ENCODE measurements around the gene CHST8. TPM values are rescaled to one million over a fixed set of nuclear protein-coding genes. Genes with fewer than 3 reads are reported as not detected.

The CHST8 gene
- total and polyA plus RNA-seq, 4 donors = 0.09 to 0.67 (median 0.24) TPM

DNA sequence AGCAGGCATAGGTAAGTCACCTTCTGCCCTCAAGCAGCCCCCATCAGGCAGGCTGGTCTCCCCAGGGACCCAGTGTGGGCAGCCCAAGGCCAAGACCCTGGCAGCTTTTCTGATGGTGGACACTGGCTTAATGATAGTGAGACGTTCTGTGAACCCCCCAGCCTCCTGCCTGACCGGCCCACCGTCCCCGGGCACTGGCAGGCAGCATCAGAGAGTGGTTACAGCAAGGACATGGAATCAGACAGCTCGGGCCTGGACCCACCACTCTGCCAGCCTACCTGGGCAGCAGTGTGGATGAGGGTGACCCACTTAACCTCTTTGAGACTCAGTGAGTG is 129.7 kb downstream of the CHST8 start:
- ATAC-seq (ENCODE audit: insufficient read depth, low FRiP score) (no peak), DNase-seq (no peak)
- no peak overlapping the region for H3K4me3 ChIP-seq
- 76 to 87% methylated on average over 5 of the region's 5 CpGs for WGBS, 2 donors
- H3K27me3 ChIP-seq (ENCODE audit: control insufficient read depth in 3 of 3, insufficient read depth in 3 of 3, low read length in 2 of 3) = peaks cover 0 to 7% (median 3%) of the 10 kb centered on the region in 3 donors
- no peaks in the 10 kb centered on the region for H3K36me3 ChIP-seq (ENCODE audit: control insufficient read depth in 4 of 4, insufficient read depth in 4 of 4, low read length in 4 of 4)
- H3K9ac ChIP-seq (ENCODE audit: insufficient read depth in 1 of 2, low read length in 2 of 2) = no peak overlapping the region
- H3K4me1 ChIP-seq (ENCODE audit: control insufficient read depth in 5 of 5, insufficient read depth in 5 of 5, low read length in 5 of 5) = no peaks in the 10 kb centered on the region
- H3K27ac ChIP-seq (ENCODE audit: low read depth in 1 of 2, low read length in 1 of 2) = no peak overlapping the region
- no peak for TF ChIP-seq CTCF (IDR thresholded peaks at IDR 0.05; ENCODE audit: control extremely low read depth, extremely low read depth)
- H3K9me3 ChIP-seq (ENCODE audit: control insufficient read depth in 4 of 4, insufficient read depth in 3 of 4, low read length in 3 of 4) = no peaks in the 10 kb centered on the region

GRCh38 chr19:33752018-33752800 is 130.5 kb downstream of the CHST8 start:
- Histone ChIP-seq H3K27me3 (ENCODE audit: control insufficient read depth in 3 of 3, insufficient read depth in 3 of 3, low read length in 2 of 3) (peaks cover 0 to 7% (median 3%) of the 10 kb centered on the region in 3 donors), H3K36me3 (ENCODE audit: control insufficient read depth in 4 of 4, insufficient read depth in 4 of 4, low read length in 4 of 4) (no peaks in the 10 kb centered on the region), H3K27ac (ENCODE audit: low read depth in 1 of 2, low read length in 1 of 2) (no peak overlapping the region), H3K9me3 (ENCODE audit: control insufficient read depth in 4 of 4, insufficient read depth in 3 of 4, low read length in 3 of 4) (no peaks in the 10 kb centered on the region), H3K4me1 (ENCODE audit: control insufficient read depth in 5 of 5, insufficient read depth in 5 of 5, low read length in 5 of 5) (no peaks in the 10 kb centered on the region), H3K9ac (ENCODE audit: insufficient read depth in 1 of 2, low read length in 2 of 2) (no peak overlapping the region), H3K4me3 (no peak overlapping the region)
- DNase-seq (peak in 1 of 3 donors; percentile 29), ATAC-seq (ENCODE audit: insufficient read depth, low FRiP score) (no peak)
- no peak for TF ChIP-seq CTCF (IDR thresholded peaks at IDR 0.05; ENCODE audit: control extremely low read depth, extremely low read depth)
- 67 to 73% methylated on average over 27 of the region's 27 CpGs for WGBS, 2 donors

DNA sequence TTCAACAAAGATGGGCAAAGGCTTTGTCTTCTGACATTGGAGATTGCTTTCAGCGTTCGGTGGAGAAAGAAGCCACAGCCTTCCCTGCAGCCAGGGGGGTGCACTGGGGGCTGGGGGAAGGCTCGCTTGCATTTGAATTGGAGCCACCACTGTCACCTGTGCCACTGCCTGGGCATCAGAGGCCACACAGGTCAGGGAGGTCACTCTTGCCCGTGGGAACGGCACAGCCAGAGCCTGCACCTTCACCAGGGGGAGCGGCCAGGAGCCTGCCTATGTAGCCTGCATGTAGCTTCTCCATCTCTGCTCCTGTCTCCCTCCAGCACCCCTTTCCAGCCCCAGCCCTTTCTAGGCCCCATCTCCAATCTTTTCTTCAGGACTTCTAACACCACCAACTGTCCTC is 131.2 kb downstream of the CHST8 start:
- H3K27ac ChIP-seq (ENCODE audit: low read depth in 1 of 2, low read length in 1 of 2) = no peak overlapping the region
- H3K4me3 ChIP-seq = no peak overlapping the region
- no peaks in the 10 kb centered on the region for H3K36me3 ChIP-seq (ENCODE audit: control insufficient read depth in 4 of 4, insufficient read depth in 4 of 4, low read length in 4 of 4)
- no peaks in the 10 kb centered on the region for H3K9me3 ChIP-seq (ENCODE audit: control insufficient read depth in 4 of 4, insufficient read depth in 3 of 4, low read length in 3 of 4)
- peaks cover 0 to 7% (median 3%) of the 10 kb centered on the region in 3 donors for H3K27me3 ChIP-seq (ENCODE audit: control insufficient read depth in 3 of 3, insufficient read depth in 3 of 3, low read length in 2 of 3)
- no peak for DNase-seq
- H3K4me1 ChIP-seq (ENCODE audit: control insufficient read depth in 5 of 5, insufficient read depth in 5 of 5, low read length in 5 of 5) = no peaks in the 10 kb centered on the region
- ATAC-seq (ENCODE audit: insufficient read depth, low FRiP score) = no peak
- no peak for TF ChIP-seq CTCF (IDR thresholded peaks at IDR 0.05; ENCODE audit: control extremely low read depth, extremely low read depth)
- no peak overlapping the region for H3K9ac ChIP-seq (ENCODE audit: insufficient read depth in 1 of 2, low read length in 2 of 2)
- WGBS, 2 donors = 75 to 81% methylated on average over 5 to 6 of the region's 6 CpGs

Data from lung (tissue), 12 donors.